NCI-H2196 (cell line): ENCODE measurements around the gene BTBD7.
"Not testable (repeated sequence)": the region's sequence is repeated elsewhere in the genome, so short reads cannot be mapped to it uniquely, and the experiment has no call there.

Experiments used
- DNase-seq: peaks from one replicate; lab custom pipeline; 2025; ENCODE audit not compliant: unreplicated experiment; lab: John Stamatoyannopoulos, UW

Gene BTBD7

DNA sequence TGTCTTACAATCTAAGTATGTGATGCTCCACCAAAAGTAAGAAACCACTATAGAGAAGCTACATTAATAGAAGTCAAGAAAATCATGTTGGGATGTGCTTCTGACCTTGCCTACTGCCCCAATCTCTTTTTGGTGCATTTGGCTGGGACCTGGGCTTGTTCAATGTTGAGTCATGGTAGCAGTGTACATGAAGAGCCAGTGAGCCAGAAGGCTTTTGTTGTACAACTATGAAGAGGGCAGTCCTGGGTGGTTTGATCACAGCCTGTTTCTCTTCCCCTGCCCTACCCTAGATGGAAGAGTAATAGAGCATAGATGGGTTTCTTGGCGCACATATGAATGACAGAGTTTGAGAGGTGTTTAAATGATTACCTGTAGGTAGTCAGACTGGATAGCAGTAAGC lies 69.4 kb downstream of the BTBD7 start:
- DNase-seq = no peak

DNA sequence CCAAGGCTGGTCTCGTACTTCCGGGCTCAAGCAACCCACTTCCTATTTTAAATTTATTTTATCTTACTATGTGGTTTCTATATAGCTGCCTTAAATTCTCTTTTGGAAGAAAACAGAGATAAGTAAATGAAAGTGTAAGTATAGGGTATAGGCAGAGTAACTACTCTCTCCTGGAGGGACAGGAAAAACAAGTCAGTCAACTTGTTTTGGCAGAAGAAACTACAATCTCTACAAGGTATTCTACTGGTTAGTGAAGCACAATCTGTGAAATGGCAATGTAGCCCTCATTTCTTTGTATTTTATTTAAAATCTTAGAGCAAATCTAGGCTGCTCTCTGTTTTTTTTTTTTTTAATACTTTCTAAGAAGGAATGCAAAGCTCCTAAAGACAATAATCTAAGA lies 70.4 kb downstream of the BTBD7 start:
- DNase-seq = no peak

DNA sequence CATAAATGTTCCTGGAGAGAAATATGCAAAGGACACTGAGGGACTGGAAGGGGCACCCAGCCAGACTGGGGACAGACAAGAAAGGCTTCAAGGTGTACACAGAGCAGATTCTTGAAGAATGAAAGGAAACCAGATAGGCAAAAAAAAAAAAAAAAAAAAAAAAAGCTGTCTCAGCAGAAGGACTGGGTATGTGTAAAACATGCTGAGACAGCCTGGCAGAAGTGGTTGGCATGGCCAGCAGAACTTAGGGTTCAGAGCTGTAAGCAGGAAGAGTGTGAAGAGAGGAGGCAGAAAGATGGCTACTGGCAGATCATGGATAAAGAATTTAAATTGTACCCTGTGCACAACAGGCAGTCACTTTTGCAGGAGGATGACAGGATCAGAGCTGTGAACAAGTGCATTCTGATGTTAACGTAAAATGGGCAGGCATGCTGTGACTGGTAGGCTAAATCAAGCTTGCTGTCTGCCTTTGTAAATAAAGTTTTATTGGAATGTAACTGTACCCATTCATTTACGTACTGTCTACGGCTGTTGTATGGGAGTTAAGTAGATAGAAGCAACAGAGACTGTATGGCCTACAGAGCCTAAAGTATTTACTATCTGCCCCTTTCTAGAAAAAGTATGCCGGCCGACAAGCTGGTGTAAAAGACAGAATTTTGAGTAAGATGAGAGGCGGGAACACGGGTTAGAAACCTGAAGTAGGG lies 83.6 kb downstream of the BTBD7 start:
- no peak for DNase-seq

GRCh38 chr14:93246534-93246933 lies 86.3 kb downstream of the BTBD7 start:
- DNase-seq = no peak

- DNase-seq = no peak
Observed at GRCh38 chr14:93245764-93246420, 86.9 kb downstream of the BTBD7 start.

DNA sequence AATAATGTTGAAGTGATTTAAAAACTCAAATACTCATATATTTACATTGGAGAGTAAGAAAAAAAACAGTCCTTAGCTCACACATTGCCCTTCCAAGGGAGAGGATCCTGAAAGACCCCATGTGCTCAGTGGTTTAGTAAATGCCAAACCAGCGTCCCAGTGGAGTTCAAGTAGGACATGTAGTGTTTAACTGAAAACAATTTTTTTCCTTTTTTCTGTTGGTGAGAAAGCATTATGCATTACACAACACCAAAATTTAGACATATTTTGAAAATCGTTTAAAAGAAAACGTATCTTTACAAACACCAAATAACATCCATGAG lies 92.2 kb downstream of the BTBD7 start:
- no peak for DNase-seq

DNA sequence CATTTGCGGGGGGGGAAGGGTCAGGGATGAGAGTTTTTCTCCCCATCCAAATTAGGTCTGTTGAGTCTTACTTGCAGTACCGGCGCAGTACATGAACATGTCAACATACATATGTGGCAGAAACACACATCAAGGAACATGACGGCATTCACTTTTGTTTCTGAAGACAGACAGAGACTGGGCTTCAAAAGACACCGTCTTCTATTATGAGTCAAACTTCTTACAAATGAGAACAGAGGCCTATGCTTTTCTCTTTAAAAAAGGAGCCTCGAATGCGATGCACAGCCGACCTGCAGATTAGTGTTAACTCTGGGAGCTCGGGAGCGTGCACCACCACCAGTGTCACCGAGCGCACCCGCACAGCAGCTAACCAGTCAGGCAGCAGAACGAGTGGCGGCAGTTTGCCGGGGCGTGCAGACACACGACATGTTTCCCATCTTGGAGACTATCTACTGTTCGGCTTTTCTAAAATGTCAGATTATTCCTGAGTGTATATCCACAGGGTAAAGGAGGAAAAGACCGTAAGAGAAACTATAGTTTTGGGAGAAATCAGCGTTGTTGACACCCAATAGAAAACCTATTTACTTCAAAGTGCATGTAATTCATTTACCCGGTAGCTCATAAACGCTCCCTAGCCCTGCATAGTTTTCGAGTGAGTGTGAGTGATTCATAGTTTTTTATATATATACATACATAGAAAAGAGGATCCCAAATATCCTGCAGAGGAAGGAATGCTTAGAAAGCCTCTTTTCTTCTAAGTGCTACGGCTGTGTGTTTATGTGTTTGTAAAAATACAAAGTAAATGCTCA lies 92.8 kb downstream of the BTBD7 start:
- DNase-seq = no peak

DNA sequence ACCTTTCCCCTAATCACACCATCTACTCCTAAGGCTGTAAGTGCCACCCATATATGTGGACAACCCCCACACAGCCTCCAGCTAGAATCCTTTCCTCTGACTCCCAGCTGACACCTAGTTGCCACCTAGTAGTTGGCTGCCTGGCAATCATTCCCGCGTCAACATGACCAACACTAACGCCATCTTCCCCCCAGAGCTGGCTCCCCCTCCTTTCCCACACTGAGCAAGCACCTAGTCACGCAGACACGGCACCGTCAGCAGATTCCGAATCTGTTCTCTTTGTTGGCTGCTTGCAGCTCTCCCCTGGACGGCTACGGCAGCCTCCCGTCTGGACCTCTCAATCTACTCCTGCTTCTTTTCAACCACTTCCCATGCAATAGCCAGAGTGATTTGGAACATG lies 98.0 kb downstream of the BTBD7 start:
- DNase-seq = no peak

DNA sequence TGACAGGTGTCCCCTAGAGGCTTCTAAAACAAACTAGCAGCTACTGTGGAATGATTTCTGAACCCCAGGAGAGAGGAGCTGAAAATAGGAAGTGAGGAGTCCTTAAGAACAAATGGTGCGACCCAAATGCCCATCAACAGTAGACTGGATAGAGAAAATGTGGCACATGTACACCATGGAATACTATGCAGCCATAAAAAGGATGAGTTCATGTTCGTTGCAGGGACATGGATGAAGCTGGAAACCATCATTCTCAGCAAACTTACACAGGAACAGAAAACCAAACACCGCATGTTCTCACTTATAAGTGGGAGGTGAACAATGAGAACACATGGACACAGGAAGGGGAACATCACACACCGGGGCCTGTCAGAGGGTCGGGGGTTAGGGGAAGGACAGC lies 99.8 kb downstream of the BTBD7 start:
- DNase-seq = not testable (repeated sequence)

DNA sequence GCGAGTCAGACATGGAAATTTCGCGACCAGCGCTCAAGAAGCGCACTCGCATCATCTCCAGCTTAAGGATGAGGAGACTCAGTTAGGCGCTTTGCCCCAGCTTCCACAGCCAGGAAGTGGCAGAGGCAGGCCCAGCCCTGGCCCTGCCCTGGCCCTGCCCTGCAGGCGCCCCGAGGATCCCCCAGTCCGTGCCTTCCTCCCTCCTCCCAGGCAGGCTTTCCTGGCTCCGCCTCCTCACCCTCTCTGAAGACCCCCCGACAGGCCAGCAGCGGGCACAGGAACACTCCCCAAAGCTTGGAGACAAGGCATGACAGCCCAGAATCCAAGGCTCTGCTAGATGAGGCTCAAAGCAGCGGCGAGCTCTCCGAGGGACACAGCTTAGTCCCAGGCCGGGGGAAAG lies 100.7 kb downstream of the BTBD7 start:
- DNase-seq = no peak

GRCh38 chr14:93231129-93231979 lies 101.5 kb downstream of the BTBD7 start:
- DNase-seq = no peak

DNA sequence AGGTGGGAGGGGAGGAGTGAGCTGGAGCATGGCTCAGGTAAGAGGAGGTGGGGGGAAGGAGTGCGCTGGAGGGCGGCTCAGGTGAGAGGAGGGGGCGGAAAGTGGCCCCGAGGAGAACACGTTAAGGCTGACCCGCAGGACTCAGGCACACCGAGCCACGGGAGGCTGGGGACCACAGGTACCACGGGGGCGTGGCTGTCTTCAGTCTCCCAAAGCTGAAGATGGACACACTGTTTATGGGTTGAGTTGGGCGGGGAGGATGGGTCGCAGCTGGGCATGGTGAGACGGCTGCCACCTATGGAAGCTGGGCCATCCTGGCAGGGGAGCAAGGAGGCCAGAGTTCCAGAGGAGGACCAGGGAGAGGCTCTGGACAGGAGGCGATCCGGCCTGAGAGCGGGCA lies 102.3 kb downstream of the BTBD7 start:
- DNase-seq = no peak

DNA sequence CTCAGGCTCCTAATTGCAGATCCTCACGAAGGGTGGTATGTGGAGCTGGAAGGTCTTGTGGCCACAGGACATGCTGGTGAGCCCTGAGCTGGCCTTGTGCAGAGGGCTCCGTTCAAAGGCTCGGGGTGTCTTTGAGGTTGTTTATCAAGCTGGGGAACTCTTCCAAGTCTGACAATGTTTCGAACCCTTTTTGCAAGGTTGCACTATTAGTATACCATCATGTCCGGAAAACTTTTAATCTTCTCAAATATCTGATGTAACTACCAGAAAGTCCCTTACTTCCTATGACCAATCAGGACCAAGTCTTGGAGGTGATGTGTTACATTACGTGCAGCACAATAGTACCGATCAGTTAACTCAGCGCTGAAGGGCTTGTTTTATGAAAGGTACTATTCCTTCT lies 104.3 kb downstream of the BTBD7 start:
- no peak for DNase-seq

DNA sequence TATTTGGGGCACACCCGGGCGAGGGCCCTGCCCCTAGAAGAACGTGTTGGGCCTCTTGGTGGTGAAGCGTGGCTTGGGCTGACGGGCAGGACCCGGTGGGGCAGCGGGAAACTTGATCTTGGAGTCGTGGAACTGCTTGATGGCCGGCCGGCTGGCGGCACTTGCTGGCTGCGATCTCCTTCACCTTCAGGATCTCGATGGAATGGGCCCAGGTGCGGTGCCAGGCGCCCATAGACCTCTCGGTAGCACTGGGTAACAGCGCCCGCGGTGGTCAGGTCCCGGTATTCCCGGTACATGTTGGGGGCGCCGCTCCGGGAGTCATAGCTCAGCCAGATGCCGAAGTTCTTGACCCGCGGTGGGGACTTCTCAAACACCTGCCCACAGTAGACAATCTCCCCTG lies 109.3 kb downstream of the BTBD7 start:
- DNase-seq = no peak

DNA sequence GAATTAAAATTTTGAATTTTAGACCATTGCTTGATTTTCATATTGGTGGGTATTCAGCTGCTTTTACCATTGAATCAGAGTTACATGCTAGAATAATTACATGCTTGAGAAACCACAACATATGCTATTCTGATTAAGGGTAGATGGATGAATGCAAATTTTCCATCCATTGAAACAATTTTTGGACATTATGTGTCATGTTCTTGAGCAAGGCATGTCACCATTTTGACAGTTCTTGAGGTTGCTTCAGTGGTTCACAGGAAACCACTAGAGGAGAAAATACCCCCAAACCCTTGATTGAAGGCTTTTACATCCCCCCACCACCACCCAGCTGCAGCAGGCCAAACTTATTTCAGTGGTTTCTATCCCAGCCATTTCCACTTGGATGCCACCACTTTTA lies 112.3 kb downstream of the BTBD7 start:
- DNase-seq = no peak

GRCh38 chr14:93219103-93219726 lies 113.6 kb downstream of the BTBD7 start:
- peak; percentile 42 for DNase-seq

DNA sequence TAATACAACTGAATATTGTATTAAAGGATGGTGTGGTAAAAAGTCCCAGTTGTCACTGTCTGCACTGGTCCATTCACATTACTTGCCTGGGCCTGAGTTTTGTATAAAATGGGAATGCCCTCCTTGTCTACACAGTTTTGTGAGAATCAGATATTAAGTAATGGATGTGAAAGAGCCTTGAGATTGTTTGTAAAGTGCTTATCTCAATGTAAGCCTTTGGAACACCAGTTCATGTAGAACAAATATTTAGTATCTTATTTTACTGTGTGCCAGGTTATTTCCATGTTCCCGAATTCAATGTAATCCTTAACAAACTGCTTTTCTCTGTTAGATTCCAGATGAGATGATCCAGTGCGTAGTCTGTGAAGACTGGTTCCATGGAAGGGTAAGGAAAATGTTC lies 118.2 kb downstream of the BTBD7 start:
- DNase-seq = no peak

GRCh38 chr14:93212432-93212831 lies 120.4 kb downstream of the BTBD7 start:
- DNase-seq = no peak

DNA sequence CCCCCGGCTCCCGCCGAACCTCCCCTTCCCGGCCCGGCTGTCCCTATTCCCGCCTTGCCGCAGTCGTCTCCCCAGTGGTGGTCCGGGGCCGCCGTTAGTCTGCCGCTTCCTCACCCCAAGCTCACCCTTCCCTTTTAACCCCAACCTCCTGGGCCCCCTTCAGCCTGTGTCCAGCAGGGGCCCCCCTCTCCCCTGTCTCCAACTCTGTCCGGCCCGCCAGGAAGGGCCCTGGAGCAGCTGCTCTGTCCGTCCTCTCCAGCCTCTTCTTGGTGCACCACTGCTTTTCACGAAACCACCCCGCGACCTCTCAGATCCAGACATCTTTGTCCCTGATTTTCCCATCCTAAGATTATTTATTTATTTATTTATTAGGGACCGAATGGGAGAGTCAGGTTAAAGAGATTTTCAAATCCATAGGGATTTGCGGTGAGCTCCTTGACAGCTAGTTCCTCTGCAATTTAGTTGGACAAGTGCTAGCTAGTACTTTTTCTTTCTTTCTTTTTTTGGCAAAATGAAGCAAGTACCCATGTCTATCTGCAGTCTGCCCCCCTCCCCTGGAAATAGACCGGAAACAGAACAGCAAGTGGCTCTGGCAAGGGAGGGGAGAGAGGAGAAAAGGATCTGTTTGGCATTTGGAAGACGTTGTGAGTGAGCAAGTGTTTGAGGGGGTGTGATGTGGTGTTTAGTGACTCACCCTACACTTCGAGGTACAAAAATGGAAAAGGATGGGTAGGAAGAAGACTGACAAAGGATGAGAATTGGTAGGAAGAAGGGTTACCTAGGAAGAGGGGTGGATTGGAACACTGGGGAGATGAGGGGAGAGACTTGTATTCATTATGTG lies 125.1 kb downstream of the BTBD7 start:
- DNase-seq = no peak
